ENCODE data around the gene EMP1. TPM values are rescaled to one million over a fixed set of nuclear protein-coding genes. Genes with fewer than 3 reads are reported as not detected.

EMP1 gene
- total RNA-seq, 6 experiments from 2014 or later, result 217 to 417 (median 356) TPM

DNA sequence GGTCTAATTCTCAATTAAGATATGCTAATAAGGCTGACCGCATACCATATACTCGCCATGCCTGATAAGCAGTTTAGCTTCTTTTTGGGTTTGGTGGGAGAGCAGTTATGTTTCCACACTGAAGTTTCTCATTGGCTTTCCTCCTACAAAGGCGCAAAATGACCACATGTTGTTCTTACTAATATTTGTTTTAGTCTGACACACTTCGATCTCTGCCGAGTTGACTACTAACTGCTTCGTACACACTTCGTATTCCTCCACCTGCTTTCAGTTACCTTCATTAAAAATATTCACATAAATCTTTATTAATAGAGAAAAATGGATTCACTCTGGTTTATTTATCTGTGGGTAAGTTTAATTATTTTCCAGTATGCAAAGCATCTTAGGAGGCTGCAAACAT lies 41.7 kb downstream of the EMP1 start:
- no peak for DNase-seq
- Mint-ChIP-seq H3K27me3 (ENCODE audit: insufficient read depth) (no peaks in the 10 kb centered on the region; the same call in 1 of the 2 replicates), H3K4me1 (ENCODE audit: low read depth) (peaks cover 36% of the 10 kb centered on the region), H3K27ac (no peak overlapping the region), H3K36me3 (ENCODE audit: low read depth) (no peaks in the 10 kb centered on the region), H3K9me3 (no peaks in the 10 kb centered on the region), H3K4me3 (no peak overlapping the region)
- TF ChIP-seq, protein P1, sequence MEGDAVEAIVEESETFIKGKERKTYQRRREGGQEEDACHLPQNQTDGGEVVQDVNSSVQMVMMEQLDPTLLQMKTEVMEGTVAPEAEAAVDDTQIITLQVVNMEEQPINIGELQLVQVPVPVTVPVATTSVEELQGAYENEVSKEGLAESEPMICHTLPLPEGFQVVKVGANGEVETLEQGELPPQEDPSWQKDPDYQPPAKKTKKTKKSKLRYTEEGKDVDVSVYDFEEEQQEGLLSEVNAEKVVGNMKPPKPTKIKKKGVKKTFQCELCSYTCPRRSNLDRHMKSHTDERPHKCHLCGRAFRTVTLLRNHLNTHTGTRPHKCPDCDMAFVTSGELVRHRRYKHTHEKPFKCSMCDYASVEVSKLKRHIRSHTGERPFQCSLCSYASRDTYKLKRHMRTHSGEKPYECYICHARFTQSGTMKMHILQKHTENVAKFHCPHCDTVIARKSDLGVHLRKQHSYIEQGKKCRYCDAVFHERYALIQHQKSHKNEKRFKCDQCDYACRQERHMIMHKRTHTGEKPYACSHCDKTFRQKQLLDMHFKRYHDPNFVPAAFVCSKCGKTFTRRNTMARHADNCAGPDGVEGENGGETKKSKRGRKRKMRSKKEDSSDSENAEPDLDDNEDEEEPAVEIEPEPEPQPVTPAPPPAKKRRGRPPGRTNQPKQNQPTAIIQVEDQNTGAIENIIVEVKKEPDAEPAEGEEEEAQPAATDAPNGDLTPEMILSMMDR (IDR thresholded peaks at IDR 0.05), result no peak

DNA sequence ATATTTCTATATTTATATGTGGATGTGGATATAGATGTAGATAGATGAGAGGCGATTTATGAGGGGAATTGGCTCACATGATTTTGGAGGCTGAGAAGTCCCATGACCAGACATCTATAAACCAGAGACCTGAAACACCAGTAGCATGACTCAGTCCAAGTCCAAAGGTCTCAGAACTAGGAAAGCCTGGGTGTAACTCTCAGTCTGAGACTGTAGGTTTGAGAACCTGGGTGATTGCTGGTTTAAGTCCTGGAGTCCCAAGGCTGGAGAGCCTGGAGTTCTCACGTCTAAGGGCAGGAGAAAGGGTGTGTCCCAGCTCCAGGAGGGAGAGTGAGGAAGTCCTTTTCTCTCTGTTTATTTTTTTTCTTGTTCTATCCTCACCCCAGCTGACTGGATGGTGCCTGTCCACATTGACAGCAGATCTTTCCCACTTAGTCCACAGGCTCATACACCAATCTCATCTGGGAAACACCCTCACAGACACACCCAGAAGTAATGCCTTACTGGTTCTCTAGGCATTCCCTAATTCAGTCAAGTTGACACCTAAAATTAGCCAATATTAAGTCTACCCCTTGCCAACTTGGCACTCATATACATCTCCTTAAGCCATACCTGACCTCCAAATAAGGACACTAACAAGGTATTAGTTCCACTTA lies 45.4 kb downstream of the EMP1 start:
- H3K4me3 Mint-ChIP-seq, result no peak overlapping the region
- no peaks in the 10 kb centered on the region for H3K36me3 Mint-ChIP-seq (ENCODE audit: low read depth)
- no peaks in the 10 kb centered on the region for H3K9me3 Mint-ChIP-seq
- TF ChIP-seq, protein P1 (IDR thresholded peaks at IDR 0.05), result no peak
- H3K27me3 Mint-ChIP-seq (ENCODE audit: insufficient read depth), result no peaks in the 10 kb centered on the region; the same call in none of the 2 replicates
- peaks cover 25% of the 10 kb centered on the region for H3K4me1 Mint-ChIP-seq (ENCODE audit: low read depth)
- DNase-seq, result peak; percentile 40
- peak overlapping the region; percentile 11; the same call in 1 of the 2 replicates for H3K27ac Mint-ChIP-seq

DNA sequence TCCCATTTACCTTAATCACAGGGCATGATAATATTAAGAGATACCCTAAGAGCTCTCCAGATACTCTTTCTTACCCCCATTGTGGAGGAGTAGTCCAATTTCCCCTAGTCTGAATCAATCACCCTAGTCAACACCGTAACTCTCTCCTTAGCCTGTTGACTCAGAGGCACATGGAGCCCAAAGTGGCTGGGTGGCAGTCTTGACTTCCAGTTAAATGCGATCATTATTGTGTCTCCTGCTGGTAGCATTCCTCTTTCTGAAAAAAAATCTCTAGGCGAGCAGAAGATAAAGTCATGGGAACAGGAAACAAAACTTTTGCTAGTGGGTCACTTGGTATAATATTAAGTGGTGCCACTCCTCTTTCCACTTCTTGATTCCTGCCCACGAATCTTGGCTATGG lies 46.4 kb downstream of the EMP1 start:
- Mint-ChIP-seq H3K36me3 (ENCODE audit: low read depth) (no peaks in the 10 kb centered on the region), H3K27me3 (ENCODE audit: insufficient read depth) (no peaks in the 10 kb centered on the region; the same call in none of the 2 replicates), H3K4me1 (ENCODE audit: low read depth) (peaks cover 25% of the 10 kb centered on the region), H3K27ac (peak overlapping the region; percentile 6; the same call in 1 of the 2 replicates), H3K4me3 (no peak overlapping the region), H3K9me3 (no peaks in the 10 kb centered on the region)
- TF ChIP-seq, protein P1 (IDR thresholded peaks at IDR 0.05), result no peak
- DNase-seq, result no peak

DNA sequence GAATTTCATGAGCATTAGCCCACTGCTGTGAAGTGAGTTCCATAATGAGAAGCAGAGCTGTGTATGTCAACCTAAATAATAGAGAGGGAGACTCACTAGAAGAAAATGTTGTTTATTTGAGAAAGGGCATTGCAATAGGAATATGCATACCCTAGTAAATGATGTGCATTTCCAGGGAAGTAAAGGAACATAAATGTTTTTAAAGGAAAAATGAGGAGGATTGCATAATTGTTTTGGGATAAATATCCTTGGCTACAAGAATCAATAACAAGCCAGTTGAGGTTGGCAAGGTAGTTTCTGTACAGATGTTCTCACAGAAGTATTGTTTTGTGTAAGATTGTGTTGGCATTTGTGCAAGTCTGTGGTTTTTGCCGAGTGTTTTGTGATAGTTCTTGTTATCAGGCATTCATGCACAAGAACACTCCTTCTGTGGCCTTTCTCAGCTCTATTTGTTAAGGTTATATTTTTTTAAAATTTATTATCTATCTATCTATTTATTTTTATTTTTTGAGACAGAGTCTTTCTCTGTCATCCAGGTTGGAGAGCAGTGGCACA lies 47.1 kb downstream of the EMP1 start:
- no peak for DNase-seq
- no peak overlapping the region for H3K4me3 Mint-ChIP-seq
- no peaks in the 10 kb centered on the region for H3K9me3 Mint-ChIP-seq
- TF ChIP-seq, protein P1 (IDR thresholded peaks at IDR 0.05), result no peak
- H3K4me1 Mint-ChIP-seq (ENCODE audit: low read depth), result peaks cover 25% of the 10 kb centered on the region
- no peaks in the 10 kb centered on the region; the same call in none of the 2 replicates for H3K27me3 Mint-ChIP-seq (ENCODE audit: insufficient read depth)
- H3K27ac Mint-ChIP-seq, result peak overlapping the region; percentile 6; the same call in 1 of the 2 replicates
- no peaks in the 10 kb centered on the region for H3K36me3 Mint-ChIP-seq (ENCODE audit: low read depth)

DNA sequence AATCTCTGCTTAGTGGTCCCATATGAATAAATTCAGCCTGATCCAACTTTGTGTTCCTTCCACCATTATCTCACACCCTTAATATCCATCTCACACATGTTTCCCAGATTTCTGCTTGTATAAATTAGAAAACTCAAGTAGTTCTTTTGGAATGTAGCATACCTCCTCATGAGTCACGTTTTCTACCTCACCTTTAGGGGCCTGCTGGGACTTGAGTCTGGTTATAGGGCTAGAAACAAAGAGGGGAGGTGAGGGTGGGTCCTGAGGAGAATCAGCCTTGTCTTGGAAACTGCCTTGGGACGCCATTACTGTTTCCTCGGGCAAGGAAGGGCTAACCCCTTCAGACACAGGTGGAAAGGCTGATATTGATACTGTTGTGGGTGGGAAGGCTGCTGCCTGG lies 51.1 kb downstream of the EMP1 start:
- H3K36me3 Mint-ChIP-seq (ENCODE audit: low read depth), result no peaks in the 10 kb centered on the region
- TF ChIP-seq, protein P1 (IDR thresholded peaks at IDR 0.05), result no peak
- no peaks in the 10 kb centered on the region; the same call in none of the 2 replicates for H3K27me3 Mint-ChIP-seq (ENCODE audit: insufficient read depth)
- DNase-seq, result no peak
- no peak overlapping the region for H3K4me3 Mint-ChIP-seq
- H3K27ac Mint-ChIP-seq, result no peak overlapping the region
- peaks cover 40% of the 10 kb centered on the region for H3K4me1 Mint-ChIP-seq (ENCODE audit: low read depth)
- no peaks in the 10 kb centered on the region for H3K9me3 Mint-ChIP-seq
